CD8-positive, alpha-beta memory T cell (primary cell): ENCODE results near the gene SNF8. TPM values are rescaled to one million over a fixed set of nuclear protein-coding genes. Genes with fewer than 3 reads are reported as not detected.

Experiments
- CTCF ChIA-PET: fragments of 350-600 bp; sonication (Branson Sonifier 250); formaldehyde crosslinking; loops from one replicate; lab custom pipeline; 2021; ENCODE audit warnings: antibody characterized with exemption; lab: Charles Lee
- POLR2A ChIA-PET: fragments of 350-600 bp; sonication (Branson Sonifier 250); formaldehyde crosslinking; loops from one replicate; lab custom pipeline; 2021; ENCODE audit warnings: antibody characterized with exemption; lab: Charles Lee
- DNase-seq, 5 donors: peaks; one replicate each; pipeline versions ENCODE4 v3.0.0 to v3.0.0-alpha.2; 2020 to 2022; ENCODE audit warnings: mixed read lengths in 1 of 5
- H3K27ac ChIP-seq: one replicate; pipeline ENCODE4 v1.7.0; 2013; ENCODE audit warnings: low read depth, mild to moderate bottlenecking, low read length, moderate library complexity
- H3K27me3 ChIP-seq: 2 replicates; pipeline ENCODE4 v1.7.0; 2013; ENCODE audit warnings: low read length, mild to moderate bottlenecking; ENCODE audit not compliant: insufficient read depth, poor library complexity, severe bottlenecking
- H3K36me3 ChIP-seq: 2 replicates; pipeline ENCODE4 v1.7.0; 2013; ENCODE audit warnings: mild to moderate bottlenecking, low read length, moderate library complexity; ENCODE audit not compliant: insufficient read depth
- H3K4me1 ChIP-seq: 2 replicates; pipeline ENCODE4 v1.7.0; 2013; ENCODE audit warnings: mild to moderate bottlenecking, low read length, moderate library complexity; ENCODE audit not compliant: insufficient read depth
- H3K4me3 ChIP-seq: 2 replicates; pipeline ENCODE4 v1.7.0; 2013; ENCODE audit warnings: mild to moderate bottlenecking, low read length
- H3K9me3 ChIP-seq: 2 replicates; pipeline ENCODE4 v1.7.0; 2013; ENCODE audit warnings: mild to moderate bottlenecking, low read length
- H3K27ac Mint-ChIP-seq, 8 donors: one replicate each; pipeline ENCODE4 v1.8.0; 2020 to 2021; ENCODE audit warnings: mixed read lengths in 8 of 8, mild to moderate bottlenecking in 6 of 8, inconsistent platforms in 3 of 8, moderate library complexity in 3 of 8
- H3K27me3 Mint-ChIP-seq, 2 donors: one replicate each; pipeline ENCODE4 v1.8.0; 2020 to 2021; ENCODE audit warnings: mixed read lengths in 2 of 2, mild to moderate bottlenecking in 1 of 2, moderate library complexity in 1 of 2
- H3K36me3 Mint-ChIP-seq, 3 donors: one replicate each; pipeline ENCODE4 v1.8.0; 2020 to 2021; ENCODE audit warnings: mixed read lengths in 3 of 3, inconsistent platforms in 1 of 3, mild to moderate bottlenecking in 1 of 3
- H3K4me1 Mint-ChIP-seq, 3 donors: one replicate each; pipeline ENCODE4 v1.8.0; 2020 to 2021; ENCODE audit warnings: mixed read lengths in 3 of 3, inconsistent platforms in 1 of 3, mild to moderate bottlenecking in 1 of 3
- H3K4me3 Mint-ChIP-seq, 7 donors: one replicate each; pipeline ENCODE4 v1.8.0; 2020 to 2021; ENCODE audit warnings: mixed read lengths in 7 of 7, mild to moderate bottlenecking in 6 of 7, moderate library complexity in 4 of 7, inconsistent platforms in 2 of 7
- H3K9me3 Mint-ChIP-seq, 5 donors: one replicate each; pipeline ENCODE4 v1.8.0; 2020 to 2022; ENCODE audit warnings: mixed read lengths in 5 of 5, mild to moderate bottlenecking in 3 of 5, moderate library complexity in 2 of 5, inconsistent platforms in 1 of 5
- polyA plus RNA-seq: library from polyadenylated mRNA; unstranded; fragments of 300-500 nt; fragmentation: Illumina TruSeq; gene quantifications from one replicate; pipeline ENCODE4 v1.2.3, GENCODE V29; 2021
- total RNA-seq, 2 experiments: library from RNA; stranded (reverse); gene quantifications; one replicate each; pipeline ENCODE4 v1.2.3, GENCODE V29; 2021

Gene SNF8, protein sequence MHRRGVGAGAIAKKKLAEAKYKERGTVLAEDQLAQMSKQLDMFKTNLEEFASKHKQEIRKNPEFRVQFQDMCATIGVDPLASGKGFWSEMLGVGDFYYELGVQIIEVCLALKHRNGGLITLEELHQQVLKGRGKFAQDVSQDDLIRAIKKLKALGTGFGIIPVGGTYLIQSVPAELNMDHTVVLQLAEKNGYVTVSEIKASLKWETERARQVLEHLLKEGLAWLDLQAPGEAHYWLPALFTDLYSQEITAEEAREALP
- 100 to 1,000 TPM; 151 to 161 TPM for total RNA-seq
- 113 TPM for polyA plus RNA-seq

- H3K9me3 Mint-ChIP-seq: no peaks in the 10 kb centered on the region
- no peaks in the 10 kb centered on the region for H3K27me3 ChIP-seq
- ChIA-PET POLR2A (interaction anchor here (0.9 to 2.1 kb wide), 4 partner anchors 11 to 53 kb away, joined by 3 to 14 read pairs (median 8); partner anchors contain the start of genes ATP5MC1, IGF2BP1 and UBE2Z), CTCF (interaction anchor here (0.6 to 1.2 kb wide), 2 partner anchors 53 to 1401 kb away, joined by 3 to 4 read pairs; partner anchors contain the start of gene ATP5MC1)
- H3K27me3 Mint-ChIP-seq: peaks cover 5 to 7% of the 10 kb centered on the region in 2 donors
- peak; percentile 88 to 93 (median 89) for DNase-seq
- H3K4me1 Mint-ChIP-seq: peaks cover 14 to 28% (median 25%) of the 10 kb centered on the region in 3 donors
- peak within 1 kb of the TSS; percentile 92 to 97 (median 96) for H3K4me3 Mint-ChIP-seq
- H3K36me3 Mint-ChIP-seq: peaks cover 0 to 29% (median 1%) of the 10 kb centered on the region in 3 donors
- H3K9me3 ChIP-seq: no peaks in the 10 kb centered on the region
- peak within 1 kb of the TSS; percentile 93 to 100 (median 97) for H3K27ac Mint-ChIP-seq
- H3K4me1 ChIP-seq: peaks cover 17% of the 10 kb centered on the region
- H3K27ac ChIP-seq: peak within 1 kb of the TSS; percentile 96
- peak within 1 kb of the TSS; percentile 99 for H3K4me3 ChIP-seq
- H3K36me3 ChIP-seq: no peaks in the 10 kb centered on the region
Observed at GRCh38 chr17:48944515-48945260, at the start of gene SNF8. Gene SNF8 (minus strand): TSS chr17:48944842. CDS start chr17:48944734, 108 bp downstream.

DNA sequence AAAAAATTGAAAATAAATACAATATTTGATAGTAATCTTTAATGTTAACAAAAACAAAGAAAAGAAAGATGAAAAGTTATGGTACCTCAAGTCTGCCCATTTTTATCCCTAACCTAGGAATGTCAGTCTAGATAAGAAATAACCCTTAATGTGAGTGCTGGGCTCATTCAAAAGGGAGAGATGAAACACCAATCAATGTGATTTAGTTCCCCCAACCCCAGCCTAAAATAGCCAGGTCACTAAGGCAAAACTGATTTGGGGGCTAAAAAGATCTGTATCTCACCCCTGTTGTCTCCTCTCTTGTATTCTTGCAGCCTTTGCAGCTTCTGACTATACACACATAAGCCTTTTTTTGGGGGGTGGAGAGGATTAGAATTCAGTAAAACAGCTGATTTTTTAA lies 49.3 kb upstream of the SNF8 start:
- H3K36me3 ChIP-seq: no peaks in the 10 kb centered on the region
- ChIA-PET POLR2A (interaction anchor here (0.6 kb wide), 1 partner anchor 78 kb away, joined by 5 read pairs; no protein-coding TSS in a partner anchor), CTCF (no interaction called here)
- peaks cover 2 to 11% (median 4%) of the 10 kb centered on the region in 5 donors for H3K9me3 Mint-ChIP-seq
- no peak overlapping the region for H3K4me3 Mint-ChIP-seq
- H3K4me1 Mint-ChIP-seq: peaks cover 19 to 34% (median 30%) of the 10 kb centered on the region in 3 donors
- peaks cover 32% of the 10 kb centered on the region for H3K4me1 ChIP-seq
- H3K27me3 Mint-ChIP-seq: peaks cover 57 to 79% of the 10 kb centered on the region in 2 donors
- no peak for DNase-seq
- H3K4me3 ChIP-seq: no peak overlapping the region
- no peaks in the 10 kb centered on the region for H3K9me3 ChIP-seq
- H3K27me3 ChIP-seq: peaks cover 51% of the 10 kb centered on the region
- no peak overlapping the region for H3K27ac ChIP-seq
- no peak overlapping the region for H3K27ac Mint-ChIP-seq
- no peaks in the 10 kb centered on the region for H3K36me3 Mint-ChIP-seq

- no peak overlapping the region for H3K27ac Mint-ChIP-seq
- no peak overlapping the region for H3K4me3 Mint-ChIP-seq
- peaks cover 2 to 11% (median 4%) of the 10 kb centered on the region in 5 donors for H3K9me3 Mint-ChIP-seq
- CTCF ChIA-PET: no interaction called here
- peaks cover 52 to 72% of the 10 kb centered on the region in 2 donors for H3K27me3 Mint-ChIP-seq
- Histone ChIP-seq H3K4me3 (no peak overlapping the region), H3K4me1 (peaks cover 25% of the 10 kb centered on the region), H3K27me3 (peaks cover 45% of the 10 kb centered on the region), H3K9me3 (no peaks in the 10 kb centered on the region), H3K36me3 (no peaks in the 10 kb centered on the region), H3K27ac (no peak overlapping the region)
- POLR2A ChIA-PET: no interaction called here
- no peaks in the 10 kb centered on the region for H3K36me3 Mint-ChIP-seq
- peaks cover 14 to 29% (median 25%) of the 10 kb centered on the region in 3 donors for H3K4me1 Mint-ChIP-seq
- DNase-seq: no peak
Observed at GRCh38 chr17:48993305-48993704, 48.7 kb upstream of the SNF8 start.

- no peak overlapping the region for H3K4me3 Mint-ChIP-seq
- H3K4me1 ChIP-seq: peaks cover 17% of the 10 kb centered on the region
- peaks cover 46 to 68% of the 10 kb centered on the region in 2 donors for H3K27me3 Mint-ChIP-seq
- ChIA-PET CTCF (no interaction called here), POLR2A (no interaction called here)
- H3K27ac Mint-ChIP-seq: no peak overlapping the region
- H3K36me3 ChIP-seq: no peaks in the 10 kb centered on the region
- no peaks in the 10 kb centered on the region for H3K9me3 ChIP-seq
- peaks cover 2 to 11% (median 4%) of the 10 kb centered on the region in 5 donors for H3K9me3 Mint-ChIP-seq
- peaks cover 14 to 20% (median 20%) of the 10 kb centered on the region in 3 donors for H3K4me1 Mint-ChIP-seq
- DNase-seq: no peak
- peak overlapping the region; percentile 10 for H3K27ac ChIP-seq
- H3K4me3 ChIP-seq: no peak overlapping the region
- no peaks in the 10 kb centered on the region for H3K36me3 Mint-ChIP-seq
- H3K27me3 ChIP-seq: peaks cover 36% of the 10 kb centered on the region
Observed at GRCh38 chr17:48992444-48992843, 47.8 kb upstream of the SNF8 start.

- ChIA-PET CTCF (no interaction called here), POLR2A (no interaction called here)
- Histone ChIP-seq H3K4me1 (peaks cover 2% of the 10 kb centered on the region), H3K4me3 (no peak overlapping the region), H3K27ac (no peak overlapping the region), H3K27me3 (peaks cover 21% of the 10 kb centered on the region), H3K9me3 (no peaks in the 10 kb centered on the region), H3K36me3 (no peaks in the 10 kb centered on the region)
- H3K27me3 Mint-ChIP-seq: peaks cover 34 to 63% of the 10 kb centered on the region in 2 donors
- no peak overlapping the region for H3K4me3 Mint-ChIP-seq
- H3K4me1 Mint-ChIP-seq: peaks cover 6 to 9% (median 7%) of the 10 kb centered on the region in 3 donors
- H3K36me3 Mint-ChIP-seq: no peaks in the 10 kb centered on the region
- no peak for DNase-seq
- peaks cover 2 to 11% (median 4%) of the 10 kb centered on the region in 5 donors for H3K9me3 Mint-ChIP-seq
- H3K27ac Mint-ChIP-seq: no peak overlapping the region
Observed at GRCh38 chr17:48990882-48991357, 46.3 kb upstream of the SNF8 start.

DNA sequence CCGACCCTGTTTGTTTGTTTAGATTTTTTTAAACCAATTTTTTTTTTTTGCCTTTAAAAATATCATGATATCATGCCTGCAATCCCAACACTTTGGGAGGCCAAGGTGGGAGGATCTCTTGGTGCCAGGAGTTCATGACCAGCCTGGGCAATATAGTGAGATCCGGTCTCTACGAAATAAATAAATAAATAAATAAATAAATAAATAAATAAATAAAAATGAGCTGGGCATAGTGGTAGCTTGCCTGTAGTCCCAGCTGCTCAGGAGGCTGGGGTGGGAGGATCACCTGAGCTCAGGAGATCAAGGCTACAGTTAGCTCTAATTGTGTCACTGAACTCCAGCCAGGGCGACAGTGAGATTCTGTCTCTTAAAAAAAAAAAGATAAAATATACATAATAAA lies 44.5 kb upstream of the SNF8 start:
- H3K36me3 Mint-ChIP-seq: no peaks in the 10 kb centered on the region
- H3K27me3 ChIP-seq: peaks cover 4% of the 10 kb centered on the region

GRCh38 chr17:48985436-48986245 lies 41.0 kb upstream of the SNF8 start:
- Histone ChIP-seq H3K4me3 (no peak overlapping the region), H3K4me1 (no peaks in the 10 kb centered on the region), H3K27ac (no peak overlapping the region), H3K9me3 (no peaks in the 10 kb centered on the region), H3K36me3 (no peaks in the 10 kb centered on the region), H3K27me3 (no peaks in the 10 kb centered on the region)
- ChIA-PET POLR2A (no interaction called here), CTCF (no interaction called here)
- Mint-ChIP-seq H3K27me3 (peaks cover 16 to 34% of the 10 kb centered on the region in 2 donors), H3K27ac (no peak overlapping the region), H3K4me1 (no peaks in the 10 kb centered on the region), H3K9me3 (peaks cover 1 to 7% (median 4%) of the 10 kb centered on the region in 5 donors), H3K4me3 (no peak overlapping the region), H3K36me3 (peaks cover 0 to 4% (median 0%) of the 10 kb centered on the region in 3 donors)
- DNase-seq: no peak

More for the DNA sequence above, 44.5 kb upstream of the SNF8 start:
- POLR2A ChIA-PET: no interaction called here
- Histone ChIP-seq H3K27ac (no peak overlapping the region), H3K9me3 (no peaks in the 10 kb centered on the region), H3K4me3 (no peak overlapping the region), H3K4me1 (no peaks in the 10 kb centered on the region), H3K36me3 (no peaks in the 10 kb centered on the region)
- no peak for DNase-seq
- Mint-ChIP-seq H3K27ac (no peak overlapping the region), H3K4me3 (no peak overlapping the region), H3K27me3 (peaks cover 26 to 58% of the 10 kb centered on the region in 2 donors), H3K4me1 (no peaks in the 10 kb centered on the region), H3K9me3 (peaks cover 2 to 7% (median 4%) of the 10 kb centered on the region in 5 donors)
- CTCF ChIA-PET: interaction anchor here (1.6 kb wide), 1 partner anchor 47 kb away, joined by 4 read pairs; no protein-coding TSS in a partner anchor
